GM18868 (cell line): ENCODE data around the gene OR1D5.
"Not testable (repeated sequence)": the region's sequence is repeated elsewhere in the genome, so short reads cannot be mapped to it uniquely, and the experiment has no call there.

ENCODE experiments used
- ATAC-seq: cut with Tn5 transposase; IDR thresholded peaks from one replicate; pipeline ENCODE4 v1.9.1; 2021; ENCODE audit warnings: mild to moderate bottlenecking, moderate library complexity; ENCODE audit not compliant: unreplicated experiment

The OR1D5 gene, protein sequence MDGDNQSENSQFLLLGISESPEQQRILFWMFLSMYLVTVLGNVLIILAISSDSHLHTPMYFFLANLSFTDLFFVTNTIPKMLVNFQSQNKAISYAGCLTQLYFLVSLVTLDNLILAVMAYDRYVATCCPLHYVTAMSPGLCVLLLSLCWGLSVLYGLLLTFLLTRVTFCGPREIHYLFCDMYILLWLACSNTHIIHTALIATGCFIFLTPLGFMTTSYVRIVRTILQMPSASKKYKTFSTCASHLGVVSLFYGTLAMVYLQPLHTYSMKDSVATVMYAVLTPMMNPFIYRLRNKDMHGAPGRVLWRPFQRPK

DNA sequence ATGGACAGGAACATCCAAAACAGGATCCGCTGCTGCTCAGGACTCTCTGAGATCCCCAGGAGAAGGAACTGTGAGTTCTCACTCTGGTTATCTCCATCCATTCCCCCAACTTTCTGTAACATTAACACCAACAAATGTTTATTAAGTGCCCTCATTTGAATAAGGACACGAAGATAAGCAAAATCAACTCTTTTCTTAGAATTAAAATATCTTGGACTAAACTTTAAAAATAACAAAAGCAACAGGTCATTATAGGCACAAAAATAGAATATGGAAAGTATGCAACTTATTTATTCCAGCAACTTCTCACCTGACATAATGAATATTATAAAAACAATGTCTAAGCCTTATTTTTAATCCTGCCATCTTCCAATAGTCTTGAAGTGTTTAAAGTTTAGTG, at the start of gene OR1D5:
TSS of gene OR1D5 (minus strand) at position 101 of the 400 bp plus-strand sequence. CDS start at position 101, 0 bp downstream.
- not testable (repeated sequence) for ATAC-seq

DNA sequence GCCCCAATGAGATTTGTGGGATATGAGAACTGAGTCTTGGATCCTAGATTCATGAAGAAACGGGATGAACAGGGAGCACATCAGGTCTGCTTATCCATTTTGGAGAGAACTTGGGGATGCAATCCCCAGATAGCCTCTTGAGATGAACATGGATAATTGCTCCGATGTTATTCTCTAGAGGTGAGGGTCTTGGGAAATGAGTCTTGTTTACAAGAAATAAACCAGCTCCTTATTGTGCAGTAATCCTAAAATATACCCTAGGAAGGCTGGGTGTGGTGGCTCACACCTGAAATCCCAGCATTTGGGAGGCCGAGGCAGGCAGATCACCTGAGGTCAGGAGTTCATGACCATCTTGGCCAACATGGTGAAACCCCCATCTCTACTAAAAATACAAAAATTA, 40.9 kb upstream of the OR1D5 start, which contains the start of gene OR1D2:
TSS of gene OR1D2 (minus strand) at position 101 of the 400 bp plus-strand sequence. CDS start 11,426 bp downstream, outside the sequence.
- ATAC-seq: no peak

GRCh38 chr17:3073850-3074249, 10.4 kb upstream of the OR1D5 start:
- not testable (repeated sequence) for ATAC-seq

- not testable (repeated sequence) for ATAC-seq
These were observed 1.8 kb upstream of the OR1D5 start for GRCh38 chr17:3065192-3065591.

- not testable (repeated sequence) for ATAC-seq
These were observed 506 bp downstream of the OR1D5 start for GRCh38 chr17:3062824-3063377.

DNA sequence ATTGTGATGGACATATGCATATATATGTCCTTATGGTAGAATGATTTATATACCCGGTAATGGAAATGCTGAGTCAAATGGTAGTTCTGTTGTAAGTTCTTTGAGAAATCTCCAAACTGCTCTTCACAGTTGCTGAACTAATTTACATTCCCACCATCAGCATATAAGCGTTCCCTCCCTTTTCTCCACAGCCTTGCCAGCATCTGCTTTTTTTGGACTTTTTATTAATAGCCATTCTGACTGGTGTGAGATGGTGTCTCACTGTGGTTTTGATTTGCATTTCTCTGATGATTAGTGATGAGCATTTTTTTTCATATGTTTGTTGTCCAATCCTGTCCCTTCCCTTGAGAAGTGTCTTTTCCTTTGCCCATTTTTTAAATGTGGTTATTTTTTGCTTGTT, 8.5 kb downstream of the OR1D5 start:
- ATAC-seq: not testable (repeated sequence)

DNA sequence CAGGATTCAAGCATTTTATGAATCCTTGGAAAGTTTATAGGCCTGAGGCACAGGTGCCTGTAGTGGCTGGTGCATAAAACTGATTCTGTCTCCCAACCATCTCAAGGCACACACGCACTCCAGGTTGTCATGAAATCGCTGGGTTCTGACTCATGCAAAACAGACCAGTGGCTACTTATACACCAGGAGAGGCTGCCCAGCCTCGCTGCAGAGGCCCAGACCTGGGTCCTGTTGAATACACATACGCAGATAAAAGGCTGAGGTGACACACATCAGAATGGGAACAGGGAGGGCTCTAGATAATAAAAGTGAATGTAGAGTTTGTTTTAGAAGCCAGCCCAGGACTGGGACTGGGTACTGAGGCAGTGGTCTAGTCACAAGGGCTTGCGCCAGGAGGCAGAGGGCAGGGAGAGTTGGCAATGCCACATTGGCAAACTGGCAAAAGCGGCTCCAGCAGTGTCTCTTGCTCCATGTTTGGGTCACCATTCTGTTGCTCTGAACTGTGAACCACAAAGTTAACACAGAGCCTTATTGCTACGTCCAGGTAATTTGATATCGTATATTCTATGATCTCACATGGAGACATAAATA, 13.6 kb downstream of the OR1D5 start:
- no peak for ATAC-seq

DNA sequence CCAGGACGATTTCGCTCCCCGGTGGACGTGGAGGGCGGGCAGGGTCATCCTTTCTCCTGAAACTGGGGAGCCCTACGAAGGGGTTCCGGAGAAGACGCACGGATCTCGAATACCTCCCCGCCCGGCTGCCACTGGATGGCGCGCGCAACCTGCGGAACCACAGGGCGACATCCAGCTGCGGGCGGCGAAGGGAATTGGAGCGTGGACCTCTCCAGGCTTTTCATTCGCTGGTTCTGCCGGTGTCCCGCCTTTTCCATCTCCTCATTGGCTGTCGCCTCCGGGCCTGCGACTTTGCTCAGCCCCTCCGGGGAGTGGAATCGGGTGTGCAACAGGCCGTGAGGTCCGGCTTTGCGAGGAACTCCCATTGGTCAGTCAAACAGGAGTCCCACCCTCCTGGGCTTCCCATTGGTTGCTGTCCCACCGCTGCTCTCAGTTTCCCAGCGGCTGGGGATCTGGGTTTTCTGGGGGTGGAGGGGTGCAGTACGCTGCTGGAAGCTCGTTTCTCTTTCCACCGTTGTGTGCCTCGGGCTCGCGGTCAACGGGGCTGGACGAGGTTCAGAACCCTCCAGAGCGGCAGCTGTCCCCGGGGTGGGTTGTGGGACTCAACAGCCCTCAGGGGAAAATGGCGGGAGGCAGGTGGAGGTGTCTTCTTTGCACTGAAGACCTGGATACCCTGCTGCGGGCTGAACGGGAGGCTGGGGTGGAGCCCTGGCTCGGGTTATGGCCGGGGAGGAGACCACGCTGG, 14.5 kb downstream of the OR1D5 start:
- peak; percentile 99 for ATAC-seq

DNA sequence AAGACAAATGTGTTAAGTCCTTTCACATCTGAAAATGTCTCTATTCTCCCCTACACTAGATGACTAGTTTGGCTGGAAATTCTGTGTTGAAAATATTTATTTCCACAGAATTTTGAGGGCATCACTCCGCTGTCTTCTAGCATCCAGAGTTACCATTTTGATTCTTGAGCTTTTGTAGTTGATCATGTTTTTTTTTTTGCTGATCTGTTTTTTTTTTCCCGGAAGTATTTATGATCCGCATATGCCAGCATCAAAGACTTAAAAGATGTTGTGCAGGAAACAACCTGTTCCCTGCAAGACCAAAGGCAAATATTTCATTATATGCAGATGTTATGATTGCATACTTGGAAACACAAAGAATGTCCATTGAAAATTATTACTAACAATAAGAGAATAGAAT, 16.7 kb downstream of the OR1D5 start:
- ATAC-seq: no peak

GRCh38 chr17:3043737-3044365, 19.6 kb downstream of the OR1D5 start:
- no peak for ATAC-seq

- ATAC-seq: no peak
These were observed 22.5 kb downstream of the OR1D5 start for GRCh38 chr17:3040882-3041281.

DNA sequence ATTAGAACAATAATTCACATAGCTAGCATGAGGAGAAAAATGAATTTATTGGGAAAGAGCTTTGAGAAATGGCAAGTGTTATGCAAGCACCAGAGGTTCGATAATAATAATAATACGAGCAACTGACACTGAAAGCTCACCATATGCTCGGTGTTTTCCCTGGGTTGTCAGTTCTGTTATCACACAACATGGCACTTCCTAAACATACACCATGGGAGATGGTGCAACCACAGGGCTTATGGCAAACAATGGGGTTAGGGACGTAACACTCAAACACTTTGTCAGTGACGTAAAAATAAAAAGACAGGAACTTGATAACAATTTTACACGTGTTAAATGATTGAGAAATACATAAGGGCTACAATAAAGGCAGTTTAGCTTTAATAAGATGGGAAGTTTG, 23.7 kb downstream of the OR1D5 start:
- ATAC-seq: no peak

- no peak for ATAC-seq
These were observed 24.5 kb downstream of the OR1D5 start for GRCh38 chr17:3038941-3039340.

DNA sequence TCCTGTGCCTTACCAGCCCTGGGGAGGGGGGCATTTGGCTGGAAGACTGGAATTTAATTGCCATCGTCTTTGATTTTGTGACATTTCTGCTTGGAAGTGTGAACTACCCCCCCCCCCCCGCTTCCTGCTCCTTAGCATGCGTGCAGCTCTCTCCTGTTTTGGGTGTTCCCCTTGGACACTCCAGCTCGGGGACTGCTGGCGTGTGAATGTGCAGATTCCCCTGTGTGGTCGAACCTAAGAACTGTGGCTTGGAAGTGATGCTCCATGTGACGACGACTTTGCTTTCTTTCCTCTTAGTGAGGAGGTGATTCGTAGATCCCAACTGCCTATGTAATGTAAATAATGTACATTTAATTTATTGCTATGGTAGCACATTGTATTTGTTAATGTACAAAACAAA, 26.1 kb downstream of the OR1D5 start:
- no peak for ATAC-seq

DNA sequence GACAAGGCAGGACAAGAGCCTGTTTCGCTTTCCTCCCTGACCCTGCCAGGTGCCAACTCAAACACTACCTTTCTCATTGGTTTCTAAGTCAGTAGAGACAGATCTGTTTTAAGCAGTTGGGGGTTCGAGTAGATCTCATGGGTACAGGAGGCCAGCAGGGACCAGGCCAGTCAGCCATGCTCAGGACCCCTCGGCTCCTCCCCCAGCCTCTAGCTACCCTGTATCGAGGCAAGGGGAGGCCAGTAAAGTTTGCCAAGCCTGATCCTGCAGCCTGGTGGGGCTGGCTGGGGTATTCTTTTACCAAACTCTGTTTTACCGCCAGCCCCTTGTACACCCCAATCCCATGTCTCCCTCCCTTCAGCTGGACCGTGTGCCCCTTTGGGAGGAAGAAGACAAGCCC, 26.6 kb downstream of the OR1D5 start:
- no peak for ATAC-seq

GRCh38 chr17:3035968-3036280, 27.5 kb downstream of the OR1D5 start:
- ATAC-seq: no peak

DNA sequence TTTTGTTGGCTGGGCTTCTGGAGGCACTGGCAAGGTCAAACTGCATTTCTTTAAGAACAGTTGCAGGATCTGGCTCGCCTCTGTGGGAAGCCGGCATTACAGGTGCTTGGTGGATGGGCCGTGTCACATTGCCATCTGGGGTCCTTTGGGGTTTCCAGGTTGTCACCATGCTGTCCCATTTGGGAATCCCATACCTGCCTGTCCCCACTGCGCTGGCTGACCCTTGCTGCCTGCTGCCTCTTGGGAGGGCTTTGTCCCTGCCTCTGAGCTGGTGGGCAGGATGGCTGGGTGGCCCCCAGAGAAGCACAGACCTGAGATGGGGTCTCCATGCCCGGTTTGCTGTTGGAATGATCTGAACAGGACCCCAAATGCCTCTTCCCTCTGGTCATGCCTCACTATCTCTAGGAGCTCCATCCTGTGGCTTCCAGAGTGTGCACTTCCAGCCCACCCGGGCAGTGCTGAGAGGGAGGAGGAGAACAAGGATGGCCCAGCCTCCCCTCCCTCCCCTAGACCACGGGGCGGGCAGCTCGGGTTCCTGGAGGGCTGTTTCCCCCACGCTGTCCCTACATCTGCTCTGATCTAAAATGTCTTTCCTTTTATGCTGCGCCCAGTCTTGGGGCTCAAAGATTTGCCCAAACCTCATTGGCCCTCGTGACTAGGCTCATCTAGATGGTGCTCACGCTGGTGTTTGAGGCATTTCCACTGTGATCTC, 28.0 kb downstream of the OR1D5 start:
- ATAC-seq: no peak

DNA sequence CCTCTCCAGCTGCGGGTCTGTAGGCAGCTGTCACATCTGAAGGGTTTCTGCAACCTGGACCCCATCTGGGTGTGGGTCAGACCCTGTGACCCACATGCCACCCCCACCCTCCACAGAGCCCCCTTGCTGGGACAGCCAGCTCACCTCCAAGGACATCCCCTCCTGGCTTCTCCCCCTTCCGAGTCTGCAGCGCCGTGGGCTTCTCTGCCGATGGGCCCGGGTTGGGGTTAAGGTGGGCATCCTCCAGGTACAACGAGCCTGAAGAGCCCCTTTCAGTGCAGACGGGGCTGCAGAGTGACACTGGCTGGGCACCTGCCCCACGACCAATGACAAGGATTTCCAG, 28.9 kb downstream of the OR1D5 start:
- no peak for ATAC-seq

- ATAC-seq: no peak
These were observed 29.4 kb downstream of the OR1D5 start for GRCh38 chr17:3033741-3034577.

GRCh38 chr17:3033248-3033640, 30.2 kb downstream of the OR1D5 start:
- ATAC-seq: no peak
